Measurements from ENCODE around the gene SDK1. TPM values are rescaled to one million over a fixed set of nuclear protein-coding genes. Genes with fewer than 3 reads are reported as not detected.

Gene SDK1
- total RNA-seq, 2 donors from 2014 or later, result 3.1 to 3.6 TPM

GRCh38 chr7:4186513-4186780, 885.4 kb downstream of the SDK1 start:
- H3K36me3 ChIP-seq, result no peaks in the 10 kb centered on the region
- no peaks in the 10 kb centered on the region for H3K27me3 ChIP-seq
- no peaks in the 10 kb centered on the region for H3K4me1 ChIP-seq
- TF ChIP-seq CTCF (IDR thresholded peaks at IDR 0.05), result no peak
- no peak overlapping the region for H3K27ac ChIP-seq
- no peaks in the 10 kb centered on the region for H3K9me3 ChIP-seq
- DNase-seq (ENCODE audit: low spot score), result no peak
- no peak overlapping the region for H3K4me3 ChIP-seq

GRCh38 chr7:4188651-4189050, 887.6 kb downstream of the SDK1 start:
- Histone ChIP-seq H3K36me3 (no peaks in the 10 kb centered on the region), H3K9me3 (no peaks in the 10 kb centered on the region), H3K27ac (no peak overlapping the region), H3K27me3 (no peaks in the 10 kb centered on the region), H3K4me1 (no peaks in the 10 kb centered on the region), H3K4me3 (no peak overlapping the region)
- TF ChIP-seq CTCF (IDR thresholded peaks at IDR 0.05), result no peak
- DNase-seq (ENCODE audit: low spot score), result no peak

GRCh38 chr7:4189131-4189570, 888.1 kb downstream of the SDK1 start:
- Histone ChIP-seq H3K4me3 (no peak overlapping the region), H3K9me3 (no peaks in the 10 kb centered on the region), H3K27ac (no peak overlapping the region), H3K36me3 (no peaks in the 10 kb centered on the region), H3K27me3 (no peaks in the 10 kb centered on the region), H3K4me1 (no peaks in the 10 kb centered on the region)
- TF ChIP-seq CTCF (IDR thresholded peaks at IDR 0.05), result no peak
- peak; percentile 67 for DNase-seq (ENCODE audit: low spot score)

GRCh38 chr7:4190010-4190981, 889.2 kb downstream of the SDK1 start:
- H3K9me3 ChIP-seq, result no peaks in the 10 kb centered on the region
- no peak overlapping the region for H3K27ac ChIP-seq
- H3K27me3 ChIP-seq, result no peaks in the 10 kb centered on the region
- no peaks in the 10 kb centered on the region for H3K4me1 ChIP-seq
- TF ChIP-seq CTCF (IDR thresholded peaks at IDR 0.05), result no peak
- no peak for DNase-seq (ENCODE audit: low spot score)
- H3K4me3 ChIP-seq, result no peak overlapping the region
- no peaks in the 10 kb centered on the region for H3K36me3 ChIP-seq

- H3K27me3 ChIP-seq, result no peaks in the 10 kb centered on the region
- no peaks in the 10 kb centered on the region for H3K4me1 ChIP-seq
- no peak for TF ChIP-seq CTCF (IDR thresholded peaks at IDR 0.05)
- DNase-seq (ENCODE audit: low spot score), result no peak
- no peak overlapping the region for H3K27ac ChIP-seq
- no peak overlapping the region for H3K4me3 ChIP-seq
- H3K36me3 ChIP-seq, result no peaks in the 10 kb centered on the region
- no peaks in the 10 kb centered on the region for H3K9me3 ChIP-seq
These were observed 890.0 kb downstream of the SDK1 start for GRCh38 chr7:4191046-4191445.

- no peak for DNase-seq (ENCODE audit: low spot score)
- Histone ChIP-seq H3K4me3 (no peak overlapping the region), H3K27me3 (no peaks in the 10 kb centered on the region), H3K9me3 (no peaks in the 10 kb centered on the region), H3K4me1 (no peaks in the 10 kb centered on the region), H3K27ac (no peak overlapping the region), H3K36me3 (no peaks in the 10 kb centered on the region)
- TF ChIP-seq CTCF (IDR thresholded peaks at IDR 0.05), result no peak
These were observed 890.5 kb downstream of the SDK1 start for GRCh38 chr7:4191525-4191924.

Measured in right atrium auricular region (tissue), 2 donors.